Loucy (cell line): ENCODE results near the gene EPHA2.
"Not testable (repeated sequence)": the region's sequence is repeated elsewhere in the genome, so short reads cannot be mapped to it uniquely, and the experiment has no call there.

Experiments used
- H2AFZ ChIP-seq: fragments of 200-600 bp; sonication (generic); 2 replicates; pipeline ENCODE4 v1.6.0; 2016; ENCODE audit warnings: antibody characterized with exemption, mild to moderate bottlenecking, low read length, moderate library complexity
- H3F3A ChIP-seq: fragments of 200-600 bp; 2 replicates; pipeline ENCODE4 v1.6.0; 2016; ENCODE audit warnings: antibody characterized with exemption, low read depth, mild to moderate bottlenecking
- H3K27me3 ChIP-seq: fragments of 200-600 bp; sonication (generic); 2 replicates; pipeline ENCODE4 v1.6.1; 2014; ENCODE audit warnings: low read length, mild to moderate bottlenecking; ENCODE audit not compliant: insufficient read depth, poor library complexity, severe bottlenecking
- H3K36me3 ChIP-seq: fragments of 200-600 bp; sonication (generic); 2 replicates; pipeline ENCODE4 v1.6.1; 2016; ENCODE audit warnings: low read length; ENCODE audit not compliant: insufficient read depth
- H3K4me1 ChIP-seq: fragments of 200-600 bp; sonication (generic); 2 replicates; pipeline ENCODE4 v1.5.1; 2014; ENCODE audit warnings: low read length, mild to moderate bottlenecking; ENCODE audit not compliant: insufficient read depth, poor library complexity, severe bottlenecking
- H3K4me2 ChIP-seq: fragments of 200-600 bp; sonication (generic); 2 replicates; pipeline ENCODE4 v1.6.0; 2014; ENCODE audit warnings: antibody characterized with exemption, low read length, low read depth, mild to moderate bottlenecking; ENCODE audit not compliant: poor library complexity, severe bottlenecking
- H3K4me3 ChIP-seq: fragments of 200-600 bp; sonication (generic); 2 replicates; pipeline ENCODE4 v1.5.1; 2014; ENCODE audit warnings: low read length, mild to moderate bottlenecking, mixed read lengths; ENCODE audit not compliant: poor library complexity, severe bottlenecking
- H3K79me2 ChIP-seq: fragments of 200-600 bp; sonication (generic); 2 replicates; pipeline ENCODE4 v1.6.1; 2014; ENCODE audit warnings: low read length; ENCODE audit not compliant: insufficient read depth
- H3K9ac ChIP-seq: fragments of 200-600 bp; sonication (generic); 2 replicates; pipeline ENCODE4 v1.6.0; 2014; ENCODE audit warnings: mild to moderate bottlenecking, low read depth, low read length, moderate library complexity; ENCODE audit not compliant: poor library complexity, severe bottlenecking
- H3K9me2 ChIP-seq: fragments of 200-600 bp; sonication (generic); replicated peaks from 2 replicates; pipeline ENCODE4 v1.6.1; 2016; ENCODE audit warnings: low read depth, low read length, mixed read lengths
- H3K9me3 ChIP-seq: fragments of 200-600 bp; sonication (generic); 2 replicates; pipeline ENCODE4 v1.6.1; 2014; ENCODE audit warnings: mild to moderate bottlenecking, antibody characterized with exemption, low read length, low read depth; ENCODE audit not compliant: insufficient read depth
- H4K20me1 ChIP-seq: fragments of 200-600 bp; sonication (generic); 2 replicates; pipeline ENCODE4 v1.6.0; 2014; ENCODE audit warnings: antibody characterized with exemption, low read length, mild to moderate bottlenecking; ENCODE audit not compliant: insufficient read depth, poor library complexity, severe bottlenecking
- EZH2phosphoT487 ChIP-seq: fragments of 200-600 bp; IDR thresholded peaks from 2 replicates; pipeline ENCODE4 v1.6.1; 2018; ENCODE audit warnings: antibody characterized with exemption, mild to moderate bottlenecking, moderate library complexity, borderline replicate concordance
- TF ChIP-seq, protein P1 (sequence below): fragments of 200-600 bp; sonication (generic); conservative IDR thresholded peaks from 2 replicates; pipeline ENCODE4 v1.5.1; 2014; ENCODE audit warnings: mild to moderate bottlenecking, antibody characterized with exemption, low read length

Gene EPHA2

DNA sequence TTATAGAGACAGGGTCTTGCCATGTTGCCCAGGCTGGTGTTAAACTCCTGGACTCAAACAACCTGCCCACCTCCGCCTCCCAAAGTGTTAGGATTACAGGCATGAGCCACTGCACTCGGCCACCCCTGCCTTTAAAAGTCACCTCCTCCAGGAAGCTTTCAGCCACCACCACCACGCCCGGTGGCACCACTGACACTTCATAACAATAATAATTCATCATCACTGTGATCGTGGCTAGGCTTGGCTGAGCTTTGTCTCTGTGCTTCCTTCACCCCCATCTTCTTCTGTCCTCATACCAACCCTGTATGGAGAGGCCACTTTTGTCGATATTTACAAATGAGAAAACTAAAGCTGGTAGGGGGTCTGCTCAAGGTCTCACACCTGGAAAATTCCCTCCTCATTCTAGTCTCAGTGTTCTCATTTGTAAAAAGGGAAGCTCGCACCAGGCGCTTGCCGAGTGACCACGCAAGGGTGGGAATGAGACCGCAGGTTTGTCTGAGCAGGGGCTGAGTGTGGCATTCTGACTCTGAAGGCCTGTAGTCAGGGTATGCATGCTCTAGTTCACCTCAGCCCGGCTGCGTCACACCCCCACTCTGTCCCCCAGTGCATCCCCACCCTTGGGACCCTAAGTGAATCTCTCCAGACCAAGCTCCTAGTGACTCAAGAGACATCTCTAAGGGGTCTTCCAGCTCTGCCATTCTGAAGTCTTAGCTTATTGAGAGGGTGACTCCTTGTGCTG is 12.9 kb upstream of the EPHA2 start:
- no peaks in the 10 kb centered on the region for H3F3A ChIP-seq
- no peaks in the 10 kb centered on the region for H3K9me3 ChIP-seq
- no peak overlapping the region for H3K9ac ChIP-seq
- no peaks in the 10 kb centered on the region for H3K27me3 ChIP-seq
- H3K79me2 ChIP-seq: no peaks in the 10 kb centered on the region
- no peaks in the 10 kb centered on the region for H3K36me3 ChIP-seq
- H2AFZ ChIP-seq: no peak overlapping the region
- no peaks in the 10 kb centered on the region for H4K20me1 ChIP-seq
- no peaks in the 10 kb centered on the region for H3K4me1 ChIP-seq
- TF ChIP-seq, protein P1, sequence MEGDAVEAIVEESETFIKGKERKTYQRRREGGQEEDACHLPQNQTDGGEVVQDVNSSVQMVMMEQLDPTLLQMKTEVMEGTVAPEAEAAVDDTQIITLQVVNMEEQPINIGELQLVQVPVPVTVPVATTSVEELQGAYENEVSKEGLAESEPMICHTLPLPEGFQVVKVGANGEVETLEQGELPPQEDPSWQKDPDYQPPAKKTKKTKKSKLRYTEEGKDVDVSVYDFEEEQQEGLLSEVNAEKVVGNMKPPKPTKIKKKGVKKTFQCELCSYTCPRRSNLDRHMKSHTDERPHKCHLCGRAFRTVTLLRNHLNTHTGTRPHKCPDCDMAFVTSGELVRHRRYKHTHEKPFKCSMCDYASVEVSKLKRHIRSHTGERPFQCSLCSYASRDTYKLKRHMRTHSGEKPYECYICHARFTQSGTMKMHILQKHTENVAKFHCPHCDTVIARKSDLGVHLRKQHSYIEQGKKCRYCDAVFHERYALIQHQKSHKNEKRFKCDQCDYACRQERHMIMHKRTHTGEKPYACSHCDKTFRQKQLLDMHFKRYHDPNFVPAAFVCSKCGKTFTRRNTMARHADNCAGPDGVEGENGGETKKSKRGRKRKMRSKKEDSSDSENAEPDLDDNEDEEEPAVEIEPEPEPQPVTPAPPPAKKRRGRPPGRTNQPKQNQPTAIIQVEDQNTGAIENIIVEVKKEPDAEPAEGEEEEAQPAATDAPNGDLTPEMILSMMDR: no peak
- TF ChIP-seq EZH2phosphoT487: no peak
- H3K4me2 ChIP-seq: no peak overlapping the region
- H3K4me3 ChIP-seq: no peak overlapping the region
- no peaks in the 10 kb centered on the region for H3K9me2 ChIP-seq

DNA sequence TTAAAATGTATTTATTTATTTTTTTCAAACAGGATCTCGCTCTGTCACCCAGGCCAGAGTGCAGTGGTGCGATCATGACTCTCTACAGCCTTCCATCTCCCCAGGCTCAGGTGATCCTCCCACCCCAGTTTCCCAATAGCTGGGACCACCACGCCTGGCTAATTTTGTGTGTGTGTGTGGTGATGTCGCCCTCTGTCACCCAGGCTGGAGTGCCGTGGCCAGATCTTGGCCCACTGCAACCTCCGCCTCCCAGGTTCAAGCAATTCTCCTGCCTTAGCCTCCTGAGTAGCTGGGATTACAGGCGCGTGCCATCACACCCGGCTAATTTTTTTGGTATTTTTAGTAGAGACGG is 12.3 kb upstream of the EPHA2 start:
- H3K4me2 ChIP-seq, H3K9ac ChIP-seq, H3K36me3 ChIP-seq, H3K9me3 ChIP-seq, H3K27me3 ChIP-seq, H3K9me2 ChIP-seq, H4K20me1 ChIP-seq, H3K79me2 ChIP-seq, H3K4me3 ChIP-seq, H3K4me1 ChIP-seq, H2AFZ ChIP-seq, H3F3A ChIP-seq: not testable (repeated sequence)

DNA sequence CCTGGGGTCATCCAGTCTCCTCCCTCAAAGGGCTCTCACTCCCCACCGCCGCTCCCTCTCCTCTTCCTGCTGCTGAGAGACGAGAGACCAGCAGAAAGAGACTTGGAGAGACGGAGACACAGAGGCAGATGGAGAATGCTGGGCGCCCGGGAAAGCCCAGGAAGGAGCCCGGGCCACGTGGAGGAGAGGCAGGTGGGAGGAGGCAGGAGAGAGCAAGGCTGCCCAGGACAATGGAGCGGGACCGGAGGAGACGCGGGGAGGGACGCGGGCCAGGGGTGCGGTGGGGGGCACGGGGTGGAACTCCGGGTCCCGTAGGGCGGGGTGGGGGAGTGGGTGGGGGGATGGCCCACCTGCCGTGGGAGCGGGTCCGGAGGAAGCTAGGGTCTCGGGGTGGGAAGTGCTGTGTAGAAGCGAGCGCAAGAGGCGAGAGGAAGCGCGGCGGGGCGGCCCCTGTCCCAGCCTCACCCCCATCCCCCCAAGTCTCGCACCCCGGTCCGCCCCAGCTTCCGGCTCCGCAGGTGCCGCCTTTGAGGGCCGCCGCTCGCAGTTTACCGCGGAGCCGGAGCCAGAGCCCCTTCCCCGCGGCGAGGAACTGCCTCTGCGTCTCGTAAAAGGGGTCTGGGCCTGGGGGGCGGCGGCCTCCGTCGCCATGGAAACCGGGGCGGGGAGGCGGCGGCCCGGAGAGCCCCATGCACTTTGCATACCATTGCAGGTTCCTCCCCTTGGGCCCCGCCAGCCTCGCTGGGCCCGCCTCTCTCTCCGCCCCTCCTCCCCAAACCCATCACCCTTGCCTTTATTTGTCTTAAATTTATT is 11.7 kb upstream of the EPHA2 start:
- H4K20me1 ChIP-seq: no peaks in the 10 kb centered on the region
- H3K4me3 ChIP-seq: no peak overlapping the region
- H3K79me2 ChIP-seq: no peaks in the 10 kb centered on the region
- H3K9me2 ChIP-seq: no peaks in the 10 kb centered on the region
- H3F3A ChIP-seq: no peaks in the 10 kb centered on the region
- H3K36me3 ChIP-seq: no peaks in the 10 kb centered on the region
- H3K27me3 ChIP-seq: no peaks in the 10 kb centered on the region
- H3K4me2 ChIP-seq: no peak overlapping the region
- H3K9ac ChIP-seq: no peak overlapping the region
- peaks cover 6% of the 10 kb centered on the region for H3K4me1 ChIP-seq
- TF ChIP-seq, protein P1: no peak
- TF ChIP-seq EZH2phosphoT487: no peak
- no peak overlapping the region for H2AFZ ChIP-seq
- H3K9me3 ChIP-seq: no peaks in the 10 kb centered on the region
